Measurements from ENCODE around the gene KLHDC9.

- TF ChIP-seq, protein P1, sequence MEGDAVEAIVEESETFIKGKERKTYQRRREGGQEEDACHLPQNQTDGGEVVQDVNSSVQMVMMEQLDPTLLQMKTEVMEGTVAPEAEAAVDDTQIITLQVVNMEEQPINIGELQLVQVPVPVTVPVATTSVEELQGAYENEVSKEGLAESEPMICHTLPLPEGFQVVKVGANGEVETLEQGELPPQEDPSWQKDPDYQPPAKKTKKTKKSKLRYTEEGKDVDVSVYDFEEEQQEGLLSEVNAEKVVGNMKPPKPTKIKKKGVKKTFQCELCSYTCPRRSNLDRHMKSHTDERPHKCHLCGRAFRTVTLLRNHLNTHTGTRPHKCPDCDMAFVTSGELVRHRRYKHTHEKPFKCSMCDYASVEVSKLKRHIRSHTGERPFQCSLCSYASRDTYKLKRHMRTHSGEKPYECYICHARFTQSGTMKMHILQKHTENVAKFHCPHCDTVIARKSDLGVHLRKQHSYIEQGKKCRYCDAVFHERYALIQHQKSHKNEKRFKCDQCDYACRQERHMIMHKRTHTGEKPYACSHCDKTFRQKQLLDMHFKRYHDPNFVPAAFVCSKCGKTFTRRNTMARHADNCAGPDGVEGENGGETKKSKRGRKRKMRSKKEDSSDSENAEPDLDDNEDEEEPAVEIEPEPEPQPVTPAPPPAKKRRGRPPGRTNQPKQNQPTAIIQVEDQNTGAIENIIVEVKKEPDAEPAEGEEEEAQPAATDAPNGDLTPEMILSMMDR (IDR thresholded peaks at IDR 0.05) = no peak
- TF ChIP-seq POLR2A (IDR thresholded peaks at IDR 0.05) = no peak
These were observed 21.8 kb upstream of the KLHDC9 start for GRCh38 chr1:161076410-161076809.
